IMR-90 (cell line): Measurements from ENCODE around the gene TIAM2. TPM values are rescaled to one million over a fixed set of nuclear protein-coding genes. Genes with fewer than 3 reads are reported as not detected.

Experiments used
- ATAC-seq: fragments of 200-7000 bp; cut with Tn5 transposase; 2 replicates; pipeline ENCODE4 v1.9.1; 2020; ENCODE audit warnings: low read depth, mild to moderate bottlenecking, moderate library complexity
- BruUV-seq: library from RNA; stranded (reverse); fragments of 400-500 nt; replicated peaks from 2 replicates; lab custom pipeline; 2021; lab: Mats Ljungman, UMichigan
- CTCF ChIA-PET: fragments of 300-600 bp; formaldehyde crosslinking; extraction: SDS; loops from one replicate; lab custom pipeline; 2021; ENCODE audit warnings: antibody characterized with exemption; lab: Yijun Ruan, JAX
- POLR2A ChIA-PET: fragments of 300-600 bp; sonication (Branson Sonifier 250); formaldehyde crosslinking; loops from one replicate; lab custom pipeline; 2022; ENCODE audit warnings: antibody characterized with exemption; ENCODE audit not compliant: unreplicated experiment; lab: Charles Lee
- DNase-seq: peaks from one replicate; pipeline ENCODE4 v3.0.0; 2013
- H2AFZ ChIP-seq: replicated peaks from 2 replicates; pipeline ENCODE3; 2013; ENCODE audit warnings: low read length, mild to moderate bottlenecking; ENCODE audit not compliant: poor library complexity
- H2AK5ac ChIP-seq: 2 replicates; pipeline ENCODE4 v1.6.1; 2013; ENCODE audit warnings: low read depth, low read length, inconsistent platforms
- H2AK9ac ChIP-seq: replicated peaks from 2 replicates; pipeline ENCODE3; 2013; ENCODE audit warnings: mild to moderate bottlenecking, low read depth, low read length, moderate library complexity; ENCODE audit not compliant: poor library complexity
- H2BK120ac ChIP-seq: 2 replicates; pipeline ENCODE4 v1.6.1; 2013; ENCODE audit warnings: low read depth, low read length, inconsistent platforms
- H2BK15ac ChIP-seq: 3 replicates; pipeline ENCODE4 v1.6.1; 2013; ENCODE audit warnings: low read depth, low read length, inconsistent platforms
- H2BK20ac ChIP-seq: 2 replicates; pipeline ENCODE4 v1.6.1; 2013; ENCODE audit warnings: low read depth, mild to moderate bottlenecking, inconsistent platforms, low read length, moderate library complexity
- H2BK5ac ChIP-seq: 2 replicates; pipeline ENCODE4 v1.6.1; 2013; ENCODE audit warnings: mild to moderate bottlenecking, low read depth, low read length, inconsistent platforms; ENCODE audit not compliant: poor library complexity, severe bottlenecking
- H3K14ac ChIP-seq: replicated peaks from 2 replicates; pipeline ENCODE4 v1.6.1; 2013; ENCODE audit warnings: low read depth, low read length, inconsistent platforms
- H3K18ac ChIP-seq: 2 replicates; pipeline ENCODE4 v1.6.1; 2013; ENCODE audit warnings: low read depth, low read length, control low read depth
- H3K23ac ChIP-seq: 2 replicates; pipeline ENCODE4 v1.6.1; 2013; ENCODE audit warnings: low read depth, low read length, inconsistent platforms
- H3K27ac ChIP-seq: 2 replicates; pipeline ENCODE4 v1.5.1; 2013; ENCODE audit warnings: mild to moderate bottlenecking, control low read depth, low read length; ENCODE audit not compliant: insufficient read depth
- H3K27me3 ChIP-seq: 2 replicates; pipeline ENCODE4 v1.6.1; 2013; ENCODE audit warnings: low read length; ENCODE audit not compliant: control insufficient read depth, insufficient read depth
- H3K36me3 ChIP-seq: 2 replicates; pipeline ENCODE4 v1.6.1; 2013; ENCODE audit warnings: low read length, mixed read lengths; ENCODE audit not compliant: control insufficient read depth, insufficient read depth
- H3K4ac ChIP-seq: 2 replicates; pipeline ENCODE4 v1.6.1; 2013; ENCODE audit warnings: low read depth, low read length, inconsistent platforms
- H3K4me1 ChIP-seq: 2 replicates; pipeline ENCODE4 v1.6.1; 2013; ENCODE audit warnings: low read length, mixed read lengths; ENCODE audit not compliant: control insufficient read depth, insufficient read depth
- H3K4me2 ChIP-seq: 2 replicates; pipeline ENCODE4 v1.6.1; 2013; ENCODE audit warnings: low read depth, mild to moderate bottlenecking, control low read depth, low read length, moderate library complexity
- H3K4me3 ChIP-seq: 2 replicates; pipeline ENCODE4 v1.5.1; 2013; ENCODE audit warnings: low read depth, mild to moderate bottlenecking, control low read depth, low read length, moderate library complexity; ENCODE audit not compliant: insufficient read depth
- H3K56ac ChIP-seq: 2 replicates; pipeline ENCODE4 v1.6.1; 2013; ENCODE audit warnings: low read length, inconsistent platforms; ENCODE audit not compliant: insufficient read depth; ENCODE audit errors: extremely low read depth
- H3K79me1 ChIP-seq, 2 experiments: 2 replicates each; pipeline ENCODE4 v1.6.1; 2013; ENCODE audit warnings: low read length in 2 of 2, inconsistent platforms in 1 of 2, low read depth in 1 of 2
- H3K9ac ChIP-seq: 2 replicates; pipeline ENCODE4 v1.6.1; 2013; ENCODE audit warnings: low read depth, low read length, control low read depth
- H3K9me1 ChIP-seq: 2 replicates; pipeline ENCODE4 v1.6.1; 2013; ENCODE audit warnings: low read length, inconsistent platforms; ENCODE audit not compliant: insufficient read depth
- H3K9me3 ChIP-seq: 2 replicates; pipeline ENCODE4 v1.6.1; 2013; ENCODE audit warnings: low read length; ENCODE audit not compliant: control insufficient read depth, insufficient read depth
- H4K20me1 ChIP-seq: 2 replicates; pipeline ENCODE4 v1.6.1; 2013; ENCODE audit warnings: low read length, inconsistent platforms; ENCODE audit not compliant: insufficient read depth
- H4K5ac ChIP-seq: 2 replicates; pipeline ENCODE4 v1.6.1; 2013; ENCODE audit warnings: mild to moderate bottlenecking, low read depth, low read length, control low read depth
- H4K8ac ChIP-seq, 2 experiments: 2 replicates each; pipeline ENCODE4 v1.6.1; 2013; ENCODE audit warnings: low read depth in 2 of 2, low read length in 2 of 2, control low read depth in 1 of 2, inconsistent platforms in 1 of 2
- H4K91ac ChIP-seq: 2 replicates; pipeline ENCODE4 v1.6.1; 2013; ENCODE audit warnings: low read depth, low read length, inconsistent platforms; ENCODE audit not compliant: insufficient read depth
- FOS ChIP-seq: fragments of 150-350 bp; IDR thresholded peaks from 2 replicates; pipeline ENCODE4 v1.6.1; 2016; ENCODE audit warnings: low read depth, low read length
- POLR2A ChIP-seq: IDR thresholded peaks from 2 replicates; pipeline ENCODE4 v1.6.1; 2012; ENCODE audit warnings: mild to moderate bottlenecking, low read depth, low read length
- WGBS, 2 experiments: methylation state at CpG; one replicate each; pipeline versions ENCODE4 v1.1.5 to v1.1.7; 2013; ENCODE audit warnings: missing lambda C conversion rate in 2 of 2; ENCODE audit not compliant: insufficient read length in 1 of 2; ENCODE audit errors: extremely low coverage in 2 of 2; 5-methylcytosine and 5-hydroxymethylcytosine counted together
- dilution Hi-C: fragments of 300-500 bp; cut with HindIII; formaldehyde crosslinking; loops from one replicate; pipeline ENCODE4 v1.14.3; 2018; ENCODE audit warnings: low sequenced_read_pairs; ENCODE audit not compliant: unreplicated experiment
- in situ Hi-C: fragments of 300-500 bp; cut with MboI; formaldehyde crosslinking; loops from 3 replicates; pipeline ENCODE4 v1.14.3; 2019; ENCODE audit warnings: low sequenced_read_pairs, inconsistent platforms, mixed read lengths
- intact Hi-C: fragments of 100-400 bp; cut with micrococcal nuclease; formaldehyde crosslinking; loops from 2 replicates; pipeline ENCODE4 v1.10.0; 2022
- polyA plus RNA-seq, 3 experiments: library from polyadenylated mRNA; depleted of rRNA; stranded (reverse); fragments of >200 nt; gene quantifications; 2 replicates each; pipeline ENCODE4 v1.2.3, GENCODE V29; 2012; ENCODE audit warnings: low replicate concordance in 1 of 3
- total RNA-seq: library from RNA; depleted of rRNA; stranded (reverse); fragments of >200 nt; gene quantifications from 2 replicates; pipeline ENCODE4 v1.2.3, GENCODE V29; 2012
- TF ChIP-seq, protein P1 (sequence below): fragments of 150-350 bp; IDR thresholded peaks from 2 replicates; pipeline ENCODE4 v1.6.1; 2017; ENCODE audit warnings: mild to moderate bottlenecking, antibody characterized with exemption, low read length, low read depth

Gene TIAM2
- total and polyA plus RNA-seq, 2 of the 4 experiments (the other 2 are of a cell fraction), result 3.1 to 4.7 TPM

- POLR2A ChIA-PET, result no interaction called here
- peaks cover 17% of the 10 kb centered on the region for H3K36me3 ChIP-seq
Measured at GRCh38 chr6:155292711-155293110, 297.6 kb downstream of the TIAM2 start.

More at GRCh38 chr6:155292711-155293110, 297.6 kb downstream of the TIAM2 start:
- H3K4ac ChIP-seq, result no peak overlapping the region
- no peak overlapping the region for H2AK9ac ChIP-seq
- no peak overlapping the region for H2AK5ac ChIP-seq
- dilution Hi-C loops (no loop called here), intact Hi-C loops (no loop called here), in situ Hi-C loops (no loop called here)
- no peak for ATAC-seq
- peaks cover 5% of the 10 kb centered on the region; the same call in 1 of the 2 replicates for H3K9me1 ChIP-seq
- WGBS, 2 experiments, result 100% methylated on average over 1 of the region's 5 CpGs; no CpG with 5 or more reads in 1 of the 2 experiments
- no peak overlapping the region for H2BK15ac ChIP-seq
- H2BK5ac ChIP-seq, result no peak overlapping the region
- H3K4me3 ChIP-seq, result no peak overlapping the region
- no peak overlapping the region for H3K14ac ChIP-seq
- no peak overlapping the region for H3K27ac ChIP-seq
- H3K4me2 ChIP-seq, result no peak overlapping the region
- H3K4me1 ChIP-seq, result no peaks in the 10 kb centered on the region
- no peaks in the 10 kb centered on the region for H3K27me3 ChIP-seq
- no peak overlapping the region for H2AFZ ChIP-seq
- H3K18ac ChIP-seq, result no peak overlapping the region
- H4K20me1 ChIP-seq, result no peaks in the 10 kb centered on the region
- H3K79me1 ChIP-seq, result peaks cover 7 to 28% of the 10 kb centered on the region in 2 experiments
- CTCF ChIA-PET, result no interaction called here
- H3K23ac ChIP-seq, result no peak overlapping the region
- BruUV-seq, result no TSS peak
- DNase-seq, result no peak
- no peak overlapping the region for H2BK20ac ChIP-seq
- TF ChIP-seq POLR2A (no peak), FOS (no peak)
- TF ChIP-seq, protein P1, sequence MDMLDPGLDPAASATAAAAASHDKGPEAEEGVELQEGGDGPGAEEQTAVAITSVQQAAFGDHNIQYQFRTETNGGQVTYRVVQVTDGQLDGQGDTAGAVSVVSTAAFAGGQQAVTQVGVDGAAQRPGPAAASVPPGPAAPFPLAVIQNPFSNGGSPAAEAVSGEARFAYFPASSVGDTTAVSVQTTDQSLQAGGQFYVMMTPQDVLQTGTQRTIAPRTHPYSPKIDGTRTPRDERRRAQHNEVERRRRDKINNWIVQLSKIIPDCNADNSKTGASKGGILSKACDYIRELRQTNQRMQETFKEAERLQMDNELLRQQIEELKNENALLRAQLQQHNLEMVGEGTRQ, result no peak
- H4K5ac ChIP-seq, result no peak overlapping the region
- H2BK120ac ChIP-seq, result no peak overlapping the region
- no peak overlapping the region for H4K8ac ChIP-seq
- no peak overlapping the region for H3K9ac ChIP-seq
- H3K56ac ChIP-seq, result no peak overlapping the region
- H4K91ac ChIP-seq, result no peak overlapping the region
- no peaks in the 10 kb centered on the region for H3K9me3 ChIP-seq
